Measurements from ENCODE around the gene CCL25.

DNA sequence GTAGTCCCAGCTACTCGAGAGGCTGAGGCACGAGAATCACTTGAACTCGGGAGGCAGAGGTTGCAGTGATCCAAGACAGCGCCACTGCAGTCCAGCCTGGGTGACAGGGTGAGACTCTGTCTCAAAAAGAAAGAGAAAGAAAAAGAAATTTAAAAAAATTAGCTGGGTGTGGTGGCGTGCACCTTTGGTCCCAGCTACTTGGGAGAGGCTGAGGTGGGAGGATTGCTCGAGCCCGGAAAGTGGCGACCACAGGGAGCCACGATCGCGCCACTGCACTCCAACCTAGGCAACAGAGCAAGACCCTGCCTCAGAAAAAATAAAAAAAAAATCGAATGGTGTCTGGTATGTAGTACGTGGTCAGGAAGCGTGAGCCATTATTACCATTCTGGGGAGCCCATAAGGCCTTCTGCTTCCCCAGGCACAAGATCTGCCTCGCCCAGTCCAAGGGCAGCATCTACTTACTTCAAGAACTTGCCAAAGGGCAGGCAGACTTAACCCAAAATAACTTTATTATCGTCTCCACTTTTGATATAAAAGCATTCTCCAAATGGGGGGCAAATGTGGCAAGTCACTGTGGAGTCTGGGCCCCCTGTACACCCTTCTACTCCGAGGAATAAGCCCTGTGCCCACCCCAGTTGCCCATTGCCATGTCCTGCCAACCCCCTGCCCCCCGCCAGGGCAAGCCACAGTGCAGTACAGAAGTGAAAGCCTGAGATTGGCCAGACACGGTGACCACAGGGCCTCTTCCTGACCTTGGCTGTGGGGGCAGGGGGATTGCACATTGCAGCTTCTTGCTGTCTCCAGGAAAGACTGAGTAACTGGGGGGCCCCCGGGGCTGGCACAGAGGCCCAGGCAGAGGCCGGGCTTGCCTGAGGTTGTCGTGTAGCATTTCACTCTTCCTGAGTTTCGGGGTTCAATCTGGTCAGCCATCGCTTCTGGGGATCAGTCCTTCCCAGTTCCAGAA lies 12.6 kb downstream of the CCL25 start:
- TF ChIP-seq, protein P1, sequence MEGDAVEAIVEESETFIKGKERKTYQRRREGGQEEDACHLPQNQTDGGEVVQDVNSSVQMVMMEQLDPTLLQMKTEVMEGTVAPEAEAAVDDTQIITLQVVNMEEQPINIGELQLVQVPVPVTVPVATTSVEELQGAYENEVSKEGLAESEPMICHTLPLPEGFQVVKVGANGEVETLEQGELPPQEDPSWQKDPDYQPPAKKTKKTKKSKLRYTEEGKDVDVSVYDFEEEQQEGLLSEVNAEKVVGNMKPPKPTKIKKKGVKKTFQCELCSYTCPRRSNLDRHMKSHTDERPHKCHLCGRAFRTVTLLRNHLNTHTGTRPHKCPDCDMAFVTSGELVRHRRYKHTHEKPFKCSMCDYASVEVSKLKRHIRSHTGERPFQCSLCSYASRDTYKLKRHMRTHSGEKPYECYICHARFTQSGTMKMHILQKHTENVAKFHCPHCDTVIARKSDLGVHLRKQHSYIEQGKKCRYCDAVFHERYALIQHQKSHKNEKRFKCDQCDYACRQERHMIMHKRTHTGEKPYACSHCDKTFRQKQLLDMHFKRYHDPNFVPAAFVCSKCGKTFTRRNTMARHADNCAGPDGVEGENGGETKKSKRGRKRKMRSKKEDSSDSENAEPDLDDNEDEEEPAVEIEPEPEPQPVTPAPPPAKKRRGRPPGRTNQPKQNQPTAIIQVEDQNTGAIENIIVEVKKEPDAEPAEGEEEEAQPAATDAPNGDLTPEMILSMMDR (conservative IDR thresholded peaks at IDR 0.05; ENCODE audit: low read depth in 2 of 2): no peak
- TF ChIP-seq, protein P2, sequence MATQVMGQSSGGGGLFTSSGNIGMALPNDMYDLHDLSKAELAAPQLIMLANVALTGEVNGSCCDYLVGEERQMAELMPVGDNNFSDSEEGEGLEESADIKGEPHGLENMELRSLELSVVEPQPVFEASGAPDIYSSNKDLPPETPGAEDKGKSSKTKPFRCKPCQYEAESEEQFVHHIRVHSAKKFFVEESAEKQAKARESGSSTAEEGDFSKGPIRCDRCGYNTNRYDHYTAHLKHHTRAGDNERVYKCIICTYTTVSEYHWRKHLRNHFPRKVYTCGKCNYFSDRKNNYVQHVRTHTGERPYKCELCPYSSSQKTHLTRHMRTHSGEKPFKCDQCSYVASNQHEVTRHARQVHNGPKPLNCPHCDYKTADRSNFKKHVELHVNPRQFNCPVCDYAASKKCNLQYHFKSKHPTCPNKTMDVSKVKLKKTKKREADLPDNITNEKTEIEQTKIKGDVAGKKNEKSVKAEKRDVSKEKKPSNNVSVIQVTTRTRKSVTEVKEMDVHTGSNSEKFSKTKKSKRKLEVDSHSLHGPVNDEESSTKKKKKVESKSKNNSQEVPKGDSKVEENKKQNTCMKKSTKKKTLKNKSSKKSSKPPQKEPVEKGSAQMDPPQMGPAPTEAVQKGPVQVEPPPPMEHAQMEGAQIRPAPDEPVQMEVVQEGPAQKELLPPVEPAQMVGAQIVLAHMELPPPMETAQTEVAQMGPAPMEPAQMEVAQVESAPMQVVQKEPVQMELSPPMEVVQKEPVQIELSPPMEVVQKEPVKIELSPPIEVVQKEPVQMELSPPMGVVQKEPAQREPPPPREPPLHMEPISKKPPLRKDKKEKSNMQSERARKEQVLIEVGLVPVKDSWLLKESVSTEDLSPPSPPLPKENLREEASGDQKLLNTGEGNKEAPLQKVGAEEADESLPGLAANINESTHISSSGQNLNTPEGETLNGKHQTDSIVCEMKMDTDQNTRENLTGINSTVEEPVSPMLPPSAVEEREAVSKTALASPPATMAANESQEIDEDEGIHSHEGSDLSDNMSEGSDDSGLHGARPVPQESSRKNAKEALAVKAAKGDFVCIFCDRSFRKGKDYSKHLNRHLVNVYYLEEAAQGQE (IDR thresholded peaks at IDR 0.05; ENCODE audit: unreplicated experiment): no peak
- no peak for TF ChIP-seq POLR2AphosphoS5 (IDR thresholded peaks at IDR 0.05; ENCODE audit: low read depth)
- TF ChIP-seq CREB1 (CRISPR knock-in tag; IDR thresholded peaks at IDR 0.05; ENCODE audit: low read depth): no peak
- no peak for TF ChIP-seq EZH2phosphoT487 (IDR thresholded peaks at IDR 0.05; ENCODE audit: unreplicated experiment)
- TF ChIP-seq, protein P3, sequence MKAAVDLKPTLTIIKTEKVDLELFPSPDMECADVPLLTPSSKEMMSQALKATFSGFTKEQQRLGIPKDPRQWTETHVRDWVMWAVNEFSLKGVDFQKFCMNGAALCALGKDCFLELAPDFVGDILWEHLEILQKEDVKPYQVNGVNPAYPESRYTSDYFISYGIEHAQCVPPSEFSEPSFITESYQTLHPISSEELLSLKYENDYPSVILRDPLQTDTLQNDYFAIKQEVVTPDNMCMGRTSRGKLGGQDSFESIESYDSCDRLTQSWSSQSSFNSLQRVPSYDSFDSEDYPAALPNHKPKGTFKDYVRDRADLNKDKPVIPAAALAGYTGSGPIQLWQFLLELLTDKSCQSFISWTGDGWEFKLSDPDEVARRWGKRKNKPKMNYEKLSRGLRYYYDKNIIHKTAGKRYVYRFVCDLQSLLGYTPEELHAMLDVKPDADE (IDR thresholded peaks at IDR 0.05): no peak
- TF ChIP-seq NANOG (IDR thresholded peaks at IDR 0.05; ENCODE audit: borderline replicate concordance): no peak
